Transverse colon (tissue), 4 donors: Measurements from ENCODE around the gene PCMTD2. TPM values are rescaled to one million over a fixed set of nuclear protein-coding genes. Genes with fewer than 3 reads are reported as not detected.

ENCODE experiments used
- DNase-seq: peaks from one replicate; pipeline ENCODE4 v3.0.0-alpha.2; 2019
- H3K27ac ChIP-seq, 4 donors: fragments of 200-600 bp; sonication (generic); 2 replicates each; pipeline ENCODE4 v1.5.1; 2016 to 2018; ENCODE audit warnings: inconsistent platforms in 4 of 4
- H3K27me3 ChIP-seq: fragments of 200-600 bp; sonication (generic); 2 replicates; pipeline ENCODE4 v1.5.1; 2017; ENCODE audit warnings: inconsistent platforms
- H3K36me3 ChIP-seq, 4 donors: fragments of 200-600 bp; sonication (generic); 2 replicates each; pipeline ENCODE4 v1.5.1; 2017 to 2019; ENCODE audit warnings: inconsistent platforms in 4 of 4
- H3K4me1 ChIP-seq, 4 donors: fragments of 200-600 bp; sonication (generic); 2 replicates each; pipeline ENCODE4 v1.5.1; 2017 to 2020; ENCODE audit warnings: inconsistent platforms in 4 of 4
- H3K4me3 ChIP-seq, 4 donors: fragments of 200-600 bp; sonication (generic); 1 replicate in 1 of 4; 2 replicates in 3 of 4; pipeline versions ENCODE4 v1.5.1 to v1.6.1; 2017 to 2019; ENCODE audit warnings: inconsistent platforms in 4 of 4
- H3K9me3 ChIP-seq, 2 donors: fragments of 200-600 bp; sonication (generic); 2 replicates each; pipeline ENCODE4 v1.5.1; 2017 to 2019; ENCODE audit warnings: inconsistent platforms in 2 of 2
- CTCF ChIP-seq, 5 experiments: fragments of 200-600 bp in 3 of 5; fragments of 450-650 bp in 2 of 5; sonication (generic) in 3 of 5; IDR thresholded peaks; 1 replicate in 2 of 5; 2 replicates in 3 of 5; pipeline ENCODE4 v1.5.1; 2016 to 2017; ENCODE audit warnings: antibody characterized with exemption in 5 of 5, inconsistent platforms in 3 of 5, mild to moderate bottlenecking in 2 of 5, moderate library complexity in 1 of 5
- EP300 ChIP-seq: sonication (generic); formaldehyde crosslinking; IDR thresholded peaks from one replicate; pipeline ENCODE4 v1.6.1; 2017; ENCODE audit warnings: antibody characterized with exemption, low read depth
- POLR2A ChIP-seq: fragments of 450-650 bp; IDR thresholded peaks from one replicate; pipeline ENCODE4 v1.6.1; 2016; ENCODE audit warnings: antibody characterized with exemption, mild to moderate bottlenecking, moderate library complexity
- POLR2AphosphoS5 ChIP-seq, 3 donors: sonication (generic); formaldehyde crosslinking; IDR thresholded peaks; one replicate each; pipeline ENCODE4 v1.6.1; 2016; ENCODE audit warnings: antibody characterized with exemption in 3 of 3
- WGBS, 2 donors: methylation state at CpG; one replicate each; pipeline ENCODE4 v1.1.5; 2018; ENCODE audit warnings: low coverage in 1 of 2; 5-methylcytosine and 5-hydroxymethylcytosine counted together
- in situ Hi-C, 4 donors: fragments of 200-750 bp; cut with MboI; loops; one replicate each; pipeline versions ENCODE4 v1.15.0 to v1.15.1; 2017; ENCODE audit warnings: low sequenced_read_pairs in 3 of 4, low pct_ligation_motif_present in 1 of 4, low pct_unique_long_range_greater_than_20kb in 1 of 4
- intact Hi-C: fragments of 100-400 bp; cut with DNase I; formaldehyde crosslinking; loops from one replicate; pipeline ENCODE4 v1.15.1; 2023; ENCODE audit warnings: low total_unique reads
- total RNA-seq, 4 donors: library from RNA; depleted of rRNA; stranded (reverse); fragments of >200 nt; gene quantifications; one replicate each; pipeline ENCODE4 v1.1.0, GENCODE V29; 2016

The PCMTD2 gene
- total RNA-seq, 4 donors from 2014 or later, result 17.6 to 55.3 (median 34.2) TPM

GRCh38 chr20:64214952-64215351 lies 40.6 kb upstream of the PCMTD2 start:
- H3K9me3 ChIP-seq, result no peaks in the 10 kb centered on the region
- intact Hi-C loops (no loop called here), in situ Hi-C loops (no loop called here)
- peaks cover 5 to 15% (median 8%) of the 10 kb centered on the region in 4 donors for H3K4me1 ChIP-seq
- H3K36me3 ChIP-seq, result no peaks in the 10 kb centered on the region
- no peak overlapping the region for H3K4me3 ChIP-seq
- no peak for DNase-seq
- TF ChIP-seq POLR2AphosphoS5 (IDR thresholded peaks at IDR 0.05), result no peak
- no peak overlapping the region for H3K27ac ChIP-seq
- H3K27me3 ChIP-seq, result no peaks in the 10 kb centered on the region
- WGBS, 2 donors, result 47 to 63% methylated on average over 3 to 6 of the region's 6 CpGs

- intact Hi-C loops (no loop called here), in situ Hi-C loops (no loop called here)
- no peak overlapping the region for H3K27ac ChIP-seq
- TF ChIP-seq POLR2A (no peak), EP300 (no peak), CTCF (IDR thresholded peaks at IDR 0.05) (no peak), POLR2AphosphoS5 (IDR thresholded peaks at IDR 0.05) (no peak)
- WGBS, 2 donors, result 68% methylated on average over 3 of the region's 3 CpGs; no CpG with 5 or more reads in 1 of the 2 donors
- peaks cover 5 to 15% (median 8%) of the 10 kb centered on the region in 4 donors for H3K4me1 ChIP-seq
- DNase-seq, result no peak
- H3K4me3 ChIP-seq, result no peak overlapping the region
- H3K27me3 ChIP-seq, result no peaks in the 10 kb centered on the region
- no peaks in the 10 kb centered on the region for H3K36me3 ChIP-seq
- no peaks in the 10 kb centered on the region for H3K9me3 ChIP-seq
Observed at GRCh38 chr20:64216036-64216435, 39.5 kb upstream of the PCMTD2 start.

GRCh38 chr20:64216910-64217309 lies 38.6 kb upstream of the PCMTD2 start:
- DNase-seq, result no peak
- Histone ChIP-seq H3K27ac (no peak overlapping the region), H3K4me3 (no peak overlapping the region), H3K36me3 (no peaks in the 10 kb centered on the region), H3K9me3 (no peaks in the 10 kb centered on the region), H3K27me3 (no peaks in the 10 kb centered on the region), H3K4me1 (peaks cover 5 to 15% (median 8%) of the 10 kb centered on the region in 4 donors)
- intact Hi-C loops, result no loop called here
- no peak for TF ChIP-seq EP300
- no peak for TF ChIP-seq CTCF (IDR thresholded peaks at IDR 0.05)
- TF ChIP-seq POLR2A, result no peak
- TF ChIP-seq POLR2AphosphoS5 (IDR thresholded peaks at IDR 0.05), result no peak
- WGBS, 2 donors, result 87% methylated on average over 11 of the region's 11 CpGs; no CpG with 5 or more reads in 1 of the 2 donors
- in situ Hi-C loops, result no loop called here

GRCh38 chr20:64217539-64218221 lies 37.9 kb upstream of the PCMTD2 start:
- Histone ChIP-seq H3K36me3 (no peaks in the 10 kb centered on the region), H3K27me3 (no peaks in the 10 kb centered on the region), H3K27ac (no peak overlapping the region), H3K4me3 (no peak overlapping the region), H3K9me3 (no peaks in the 10 kb centered on the region), H3K4me1 (peaks cover 5 to 13% (median 8%) of the 10 kb centered on the region in 4 donors)
- WGBS, 2 donors, result 53 to 59% methylated on average over 6 to 13 of the region's 13 CpGs
- TF ChIP-seq POLR2A (no peak), CTCF (IDR thresholded peaks at IDR 0.05) (no peak), POLR2AphosphoS5 (IDR thresholded peaks at IDR 0.05) (no peak)
- intact Hi-C loops (no loop called here), in situ Hi-C loops (no loop called here)
- no peak for DNase-seq

DNA sequence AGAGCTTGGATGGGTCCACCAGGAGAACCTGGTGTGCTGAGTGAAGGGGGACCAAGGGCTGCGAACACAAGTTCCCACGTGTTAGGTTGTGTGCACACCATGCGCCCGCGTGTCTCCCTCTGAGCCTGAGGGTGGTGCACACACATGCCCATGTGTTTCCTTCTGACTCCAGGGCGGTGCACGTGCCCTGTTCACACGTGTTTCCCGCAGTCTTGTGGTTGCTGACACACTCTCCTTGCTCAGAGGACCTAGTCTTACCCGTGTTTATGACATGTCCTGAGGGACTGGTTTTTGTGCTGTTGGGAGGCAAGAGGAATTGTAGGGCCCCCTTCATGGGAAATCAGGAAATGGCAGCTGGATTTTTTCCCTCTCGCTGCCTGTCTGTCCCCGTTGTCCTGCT lies 36.3 kb upstream of the PCMTD2 start:
- H3K4me1 ChIP-seq, result peaks cover 0 to 4% (median 0%) of the 10 kb centered on the region in 4 donors
- no peak for TF ChIP-seq POLR2A
- TF ChIP-seq EP300, result no peak
- no peak for TF ChIP-seq POLR2AphosphoS5 (IDR thresholded peaks at IDR 0.05)
- TF ChIP-seq CTCF (IDR thresholded peaks at IDR 0.05), result no peak
- H3K36me3 ChIP-seq, result no peaks in the 10 kb centered on the region
- no peak for DNase-seq
- H3K4me3 ChIP-seq, result no peak overlapping the region
- WGBS, 2 donors, result 80 to 84% methylated on average over 1 to 12 of the region's 12 CpGs
- intact Hi-C loops (no loop called here), in situ Hi-C loops (no loop called here)
- no peaks in the 10 kb centered on the region for H3K27me3 ChIP-seq
- H3K27ac ChIP-seq, result no peak overlapping the region
- no peaks in the 10 kb centered on the region for H3K9me3 ChIP-seq
